A549 (cell line): ENCODE data around the gene AGBL4. TPM values are rescaled to one million over a fixed set of nuclear protein-coding genes. Genes with fewer than 3 reads are reported as not detected.

Experiments used
- ATAC-seq, 2 experiments: fragments of 200-7000 bp in 1 of 2; fragments of >200 bp in 1 of 2; cut with Nextera tagmentation in 1 of 2; cut with Tn5 transposase in 1 of 2; 3 replicates each; pipeline versions ENCODE4 v1.8.0 to v1.9.1; 2018 to 2020; ENCODE audit warnings: mild to moderate bottlenecking in 1 of 2, moderate library complexity in 1 of 2
- CTCF ChIA-PET: fragments of 300-600 bp; sonication (Branson Sonifier 250); formaldehyde crosslinking; extraction: SDS; loops from one replicate; lab custom pipeline; 2021; ENCODE audit warnings: antibody characterized with exemption, inconsistent platforms; lab: Yijun Ruan, JAX
- POLR2A ChIA-PET: fragments of 350-600 bp; formaldehyde crosslinking; extraction: SDS; loops from one replicate; lab custom pipeline; 2021; ENCODE audit warnings: antibody characterized with exemption, inconsistent platforms; lab: Yijun Ruan, JAX
- DNase-seq, 2 experiments: peaks; one replicate each; pipeline versions ENCODE4 v3.0.0 to v3.0.0-alpha.2; 2011 to 2016; ENCODE audit warnings: low read depth in 1 of 2, low spot score in 1 of 2
- FAIRE-seq: peaks from 2 replicates; lab custom pipeline; 2011; peaks lifted over from hg19 to GRCh38; lab: Jason Lieb, UNC
- H3K27ac ChIP-seq, 2 experiments: fragments of >200 bp; sonication (Bioruptor Twin); formaldehyde crosslinking; 3 replicates each; pipeline ENCODE4 v1.5.1; 2016 to 2017
- H3K4me1 ChIP-seq: fragments of >200 bp; sonication (Bioruptor Twin); formaldehyde crosslinking; 3 replicates; pipeline ENCODE4 v1.6.1; 2016
- H3K4me2 ChIP-seq: fragments of >200 bp; sonication (Bioruptor Twin); formaldehyde crosslinking; 3 replicates; pipeline ENCODE4 v1.6.1; 2016
- H3K4me3 ChIP-seq: fragments of >200 bp; sonication (Bioruptor Twin); formaldehyde crosslinking; 3 replicates; pipeline ENCODE4 v1.5.1; 2016
- H3K9me3 ChIP-seq: fragments of >200 bp; sonication (Bioruptor Twin); formaldehyde crosslinking; 3 replicates; pipeline ENCODE4 v1.6.1; 2016
- ATOH8 ChIP-seq: fragments of 250-450 bp; sonication (Bioruptor Pico); IDR thresholded peaks from 2 replicates; pipeline ENCODE4 v1.5.0; 2020; ENCODE audit warnings: low read depth, mild to moderate bottlenecking, moderate library complexity
- BHLHE40 ChIP-seq: IDR thresholded peaks from 2 replicates; pipeline ENCODE4 v1.6.1; 2012; ENCODE audit warnings: low read depth, low read length, inconsistent platforms
- CBX2 ChIP-seq: fragments of 200-600 bp; sonication (generic); IDR thresholded peaks from 2 replicates; pipeline ENCODE4 v1.6.1; 2016; ENCODE audit warnings: low read depth, mild to moderate bottlenecking, borderline replicate concordance
- CBX8 ChIP-seq: fragments of 200-600 bp; sonication (generic); IDR thresholded peaks from 2 replicates; pipeline ENCODE4 v1.6.1; 2016
- CHD4 ChIP-seq: fragments of 200-600 bp; sonication (generic); IDR thresholded peaks from 2 replicates; pipeline ENCODE4 v1.6.1; 2016; ENCODE audit warnings: antibody characterized with exemption, mild to moderate bottlenecking, borderline replicate concordance
- E2F6 ChIP-seq: IDR thresholded peaks from 2 replicates; pipeline ENCODE4 v1.6.1; 2012; ENCODE audit warnings: low read depth, borderline replicate concordance
- ELK1 ChIP-seq: fragments of 150-350 bp; IDR thresholded peaks from 2 replicates; pipeline ENCODE4 v1.6.1; 2014; ENCODE audit warnings: low read depth, mild to moderate bottlenecking, low read length
- FOSL2 ChIP-seq, 2 experiments: fragments of 450-650 bp in 1 of 2; fragments of >200 bp in 1 of 2; sonication (Bioruptor Twin) in 1 of 2; formaldehyde crosslinking; IDR thresholded peaks; 2 replicates each; pipeline versions ENCODE4 v1.5.0 to v1.6.1; 2016 to 2020; ENCODE audit warnings: mild to moderate bottlenecking in 1 of 2, moderate library complexity in 1 of 2
- HES2 ChIP-seq: fragments of >200 bp; sonication (Bioruptor Twin); formaldehyde crosslinking; IDR thresholded peaks from 2 replicates; pipeline ENCODE4 v1.6.1; 2016
- HMGXB4 ChIP-seq: fragments of 250-450 bp; sonication (Bioruptor Pico); IDR thresholded peaks from 2 replicates; pipeline ENCODE4 v1.5.0; 2021; ENCODE audit warnings: mild to moderate bottlenecking, moderate library complexity, borderline replicate concordance
- HOXB5 ChIP-seq: fragments of 250-450 bp; sonication (Bioruptor Pico); IDR thresholded peaks from 2 replicates; pipeline ENCODE4 v1.5.0; 2020; ENCODE audit warnings: mild to moderate bottlenecking, moderate library complexity
- JUNB ChIP-seq: fragments of >200 bp; sonication (Bioruptor Twin); formaldehyde crosslinking; IDR thresholded peaks from 2 replicates; pipeline ENCODE4 v1.6.1; 2016
- KDM1A ChIP-seq: fragments of 200-600 bp; sonication (generic); IDR thresholded peaks from 2 replicates; pipeline ENCODE4 v1.6.1; 2016; ENCODE audit warnings: low read depth, mild to moderate bottlenecking
- KDM5A ChIP-seq: fragments of 200-600 bp; sonication (generic); IDR thresholded peaks from 2 replicates; pipeline ENCODE4 v1.6.1; 2016; ENCODE audit warnings: antibody characterized with exemption, mild to moderate bottlenecking
- MAZ ChIP-seq: fragments of 150-350 bp; IDR thresholded peaks from 2 replicates; pipeline ENCODE4 v1.6.1; 2014; ENCODE audit warnings: antibody characterized with exemption, low read depth, low read length, borderline replicate concordance
- NFE2L2 ChIP-seq: fragments of 150-350 bp; conservative IDR thresholded peaks from 2 replicates; pipeline ENCODE4 v1.6.1; 2014; ENCODE audit warnings: low read length
- NPAS2 ChIP-seq: fragments of 250-450 bp; sonication (Bioruptor Pico); IDR thresholded peaks from 2 replicates; pipeline ENCODE4 v1.8.0; 2022; ENCODE audit warnings: mild to moderate bottlenecking, moderate library complexity, borderline replicate concordance
- PHF8 ChIP-seq: fragments of 200-600 bp; sonication (generic); IDR thresholded peaks from 2 replicates; pipeline ENCODE4 v1.6.1; 2016; ENCODE audit warnings: low read depth, mild to moderate bottlenecking, antibody characterized with exemption, moderate library complexity, borderline replicate concordance
- POLR2A ChIP-seq: IDR thresholded peaks from 2 replicates; pipeline ENCODE4 v1.6.1; 2012; ENCODE audit warnings: mild to moderate bottlenecking, low read length
- POLR2AphosphoS2 ChIP-seq: conservative IDR thresholded peaks from 2 replicates; pipeline ENCODE4 v1.6.1; 2012; ENCODE audit warnings: low read length, improper control_type of control experiment, inconsistent platforms
- RAD21 ChIP-seq, 2 experiments: fragments of >200 bp in 1 of 2; sonication (Bioruptor Twin) in 1 of 2; formaldehyde crosslinking in 1 of 2; IDR thresholded peaks in 1 of 2; conservative IDR thresholded peaks in 1 of 2; 2 replicates in 1 of 2; 3 replicates in 1 of 2; pipeline ENCODE4 v1.6.1; 2012 to 2018; ENCODE audit warnings: inconsistent platforms in 1 of 2
- RARB ChIP-seq: fragments of 250-450 bp; sonication (Bioruptor Pico); IDR thresholded peaks from 2 replicates; pipeline ENCODE4 v1.8.0; 2021; ENCODE audit warnings: mild to moderate bottlenecking, moderate library complexity
- RCOR1 ChIP-seq: fragments of 150-350 bp; IDR thresholded peaks from 2 replicates; pipeline ENCODE4 v1.6.1; 2014; ENCODE audit warnings: antibody characterized with exemption, low read length, low read depth
- REST ChIP-seq: fragments of 200-600 bp; sonication (generic); IDR thresholded peaks from 2 replicates; pipeline ENCODE4 v1.6.1; 2016; ENCODE audit warnings: antibody characterized with exemption, mild to moderate bottlenecking, moderate library complexity
- SMC3 ChIP-seq: fragments of >200 bp; sonication (Bioruptor Twin); formaldehyde crosslinking; IDR thresholded peaks from 3 replicates; pipeline ENCODE4 v1.6.1; 2018; ENCODE audit warnings: inconsistent platforms
- SREBF2 ChIP-seq: fragments of 450-650 bp; IDR thresholded peaks from 2 replicates; pipeline ENCODE4 v1.6.1; 2014; ENCODE audit warnings: mild to moderate bottlenecking, moderate library complexity
- TFCP2L1 ChIP-seq: fragments of 250-450 bp; sonication (Bioruptor Pico); IDR thresholded peaks from 2 replicates; pipeline ENCODE4 v1.5.0; 2021; ENCODE audit warnings: mild to moderate bottlenecking
- TP53 ChIP-seq: fragments of 250-450 bp; sonication (Bioruptor Pico); IDR thresholded peaks from 2 replicates; pipeline ENCODE4 v1.5.0; 2021; ENCODE audit warnings: mild to moderate bottlenecking, moderate library complexity
- ZC3H11A ChIP-seq: fragments of 450-650 bp; IDR thresholded peaks from 2 replicates; pipeline ENCODE4 v1.6.1; 2014; ENCODE audit warnings: antibody characterized with exemption, mild to moderate bottlenecking
- ZSCAN20 ChIP-seq: fragments of 250-450 bp; sonication (Bioruptor Pico); IDR thresholded peaks from 2 replicates; pipeline ENCODE4 v1.8.0; 2022; ENCODE audit warnings: mild to moderate bottlenecking, moderate library complexity
- WGBS: methylation state at CpG from one replicate; pipeline ENCODE4 v1.1.6; 2017; ENCODE audit errors: missing lambda C conversion rate; 5-methylcytosine and 5-hydroxymethylcytosine counted together
- polyA plus RNA-seq, 4 experiments: library from polyadenylated mRNA; depleted of rRNA in 3 of 4; stranded (reverse); fragments of >200 nt; fragmentation: RNase III in 1 of 4; extraction: RNeasy Plus Mini Kit Qiagen cat#74134 plus additional on column Dnase treatment in 1 of 4; gene quantifications; 2 replicates in 3 of 4; 3 replicates in 1 of 4; pipeline ENCODE4 v1.2.3, GENCODE V29; 2011 to 2017

The AGBL4 gene
- polyA plus RNA-seq, 2 of the 4 experiments (the other 2 are of a cell fraction), result not detected

GRCh38 chr1:48943393-48943792 is 1080.4 kb downstream of the AGBL4 start:
- H3K4me1 ChIP-seq, result peaks cover 8% of the 10 kb centered on the region; the same call in 2 of the 3 replicates
- ChIA-PET POLR2A (no interaction called here), CTCF (no interaction called here)
- H3K4me3 ChIP-seq, result no peak overlapping the region
- no peaks in the 10 kb centered on the region for H3K9me3 ChIP-seq
- no peak overlapping the region for H3K4me2 ChIP-seq
- no peak for ATAC-seq
- no peak overlapping the region for H3K27ac ChIP-seq
- 57% methylated on average over 1 of the region's 1 CpG for WGBS
- no peak for FAIRE-seq
- DNase-seq, result no peak
- TF ChIP-seq ZC3H11A (no peak), RAD21 (conservative IDR thresholded peaks at IDR 0.05 in 1 of 2, IDR thresholded peaks at IDR 0.05 in 1 of 2) (no peak), TP53 (CRISPR knock-in tag) (no peak), FOSL2 (IDR thresholded peaks at IDR 0.05) (no peak), FOSL2 (CRISPR knock-in tag; IDR thresholded peaks at IDR 0.05) (no peak), HES2 (no peak), JUNB (no peak), REST (no peak), PHF8 (no peak), HMGXB4 (CRISPR knock-in tag) (no peak), CHD4 (no peak), ATOH8 (CRISPR knock-in tag) (no peak), NFE2L2 (no peak), SMC3 (no peak), CBX8 (no peak), MAZ (no peak), CBX2 (no peak), KDM1A (no peak), BHLHE40 (no peak), HOXB5 (CRISPR knock-in tag) (no peak)

- H3K4me1 ChIP-seq, result peaks cover 20% of the 10 kb centered on the region; the same call in 2 of the 3 replicates
- ATAC-seq (no peak), DNase-seq (no peak), FAIRE-seq (no peak)
- no peaks in the 10 kb centered on the region for H3K9me3 ChIP-seq
- POLR2A ChIA-PET, result no interaction called here
- no peak overlapping the region for H3K4me2 ChIP-seq
- CTCF ChIA-PET, result interaction anchor here (1.7 kb wide), 1 partner anchor 9 kb away, joined by 6 read pairs; no protein-coding TSS in a partner anchor
- no peak overlapping the region for H3K4me3 ChIP-seq
- no peak overlapping the region for H3K27ac ChIP-seq
- TF ChIP-seq RARB (CRISPR knock-in tag) (no peak), TP53 (CRISPR knock-in tag) (no peak), TFCP2L1 (no peak), KDM1A (no peak), ZSCAN20 (CRISPR knock-in tag) (no peak), RCOR1 (no peak), CBX8 (no peak), SREBF2 (no peak), ELK1 (no peak), POLR2A (no peak), POLR2AphosphoS2 (no peak), KDM5A (no peak), E2F6 (no peak), NPAS2 (no peak)
Observed at GRCh38 chr1:48940962-48941732, 1082.6 kb downstream of the AGBL4 start.
